HG02884 (cell line): Measurements from ENCODE around the gene OR1F1.

Source experiments
- ATAC-seq: cut with Tn5 transposase; IDR thresholded peaks from one replicate; pipeline ENCODE4 v1.9.1; 2021; ENCODE audit warnings: mild to moderate bottlenecking, moderate library complexity; ENCODE audit not compliant: unreplicated experiment

Gene OR1F1

GRCh38 chr16:3243882-3244281 is 55.9 kb downstream of the OR1F1 start:
- no peak for ATAC-seq

GRCh38 chr16:3246002-3246401 is 58.0 kb downstream of the OR1F1 start:
- no peak for ATAC-seq

- ATAC-seq: no peak
Observed at GRCh38 chr16:3246876-3247275, 58.9 kb downstream of the OR1F1 start.

- ATAC-seq: no peak
Observed at GRCh38 chr16:3248596-3248995, 60.6 kb downstream of the OR1F1 start.

- no peak for ATAC-seq
Observed at GRCh38 chr16:3249020-3249419, 61.0 kb downstream of the OR1F1 start.

- ATAC-seq: no peak
Observed at GRCh38 chr16:3249451-3249850, 61.4 kb downstream of the OR1F1 start.

- ATAC-seq: no peak
Observed at GRCh38 chr16:3252967-3253366, 65.0 kb downstream of the OR1F1 start.

- ATAC-seq: no peak
Observed at GRCh38 chr16:3254309-3254708, 66.3 kb downstream of the OR1F1 start.
